ENCODE measurements around the gene IPPK.
A peak's percentile ranks its signal among the peaks of the same experiment; 100 is the strongest.
"Not testable (repeated sequence)": the region's sequence is repeated elsewhere in the genome, so short reads cannot be mapped to it uniquely, and the experiment has no call there.

The IPPK gene

GRCh38 chr9:92637886-92638620 lies 31.9 kb downstream of the IPPK start:
- no peak for DNase-seq (ENCODE audit: low read depth in 1 of 2, low spot score in 1 of 2)
- TF ChIP-seq JUND (IDR thresholded peaks at IDR 0.05; ENCODE audit: low read depth), result no peak
- in situ Hi-C loops (cut with HindIII; ENCODE audit: low pct_unique_long_range_greater_than_20kb, low sequenced_read_pairs), result no loop called here

- no peak for DNase-seq (ENCODE audit: low read depth in 1 of 2, low spot score in 1 of 2)
- in situ Hi-C loops (cut with HindIII; ENCODE audit: low pct_unique_long_range_greater_than_20kb, low sequenced_read_pairs), result no loop called here
- no peak for TF ChIP-seq JUND (IDR thresholded peaks at IDR 0.05; ENCODE audit: low read depth)
Measured at GRCh38 chr9:92637326-92637725, 32.6 kb downstream of the IPPK start.

- DNase-seq (ENCODE audit: low read depth in 1 of 2, low spot score in 1 of 2), result no peak
- no peak for TF ChIP-seq JUND (IDR thresholded peaks at IDR 0.05; ENCODE audit: low read depth)
- in situ Hi-C loops (cut with HindIII; ENCODE audit: low pct_unique_long_range_greater_than_20kb, low sequenced_read_pairs), result no loop called here
Measured at GRCh38 chr9:92636627-92637026, 33.3 kb downstream of the IPPK start.

GRCh38 chr9:92635760-92636159 lies 34.2 kb downstream of the IPPK start:
- no peak for DNase-seq (ENCODE audit: low read depth in 1 of 2, low spot score in 1 of 2)
- TF ChIP-seq JUND (IDR thresholded peaks at IDR 0.05; ENCODE audit: low read depth), result no peak
- in situ Hi-C loops (cut with HindIII; ENCODE audit: low pct_unique_long_range_greater_than_20kb, low sequenced_read_pairs), result no loop called here

GRCh38 chr9:92634712-92635605 lies 35.0 kb downstream of the IPPK start:
- no peak for TF ChIP-seq JUND (IDR thresholded peaks at IDR 0.05; ENCODE audit: low read depth)
- in situ Hi-C loops (cut with HindIII; ENCODE audit: low pct_unique_long_range_greater_than_20kb, low sequenced_read_pairs), result no loop called here
- DNase-seq (ENCODE audit: low read depth in 1 of 2, low spot score in 1 of 2), result peak; percentile 69 to 71

- TF ChIP-seq JUND (IDR thresholded peaks at IDR 0.05; ENCODE audit: low read depth), result no peak
- in situ Hi-C loops (cut with HindIII; ENCODE audit: low pct_unique_long_range_greater_than_20kb, low sequenced_read_pairs), result no loop called here
Measured at GRCh38 chr9:92633614-92634278, 36.2 kb downstream of the IPPK start.

GRCh38 chr9:92632641-92633040 lies 37.3 kb downstream of the IPPK start:
- in situ Hi-C loops (cut with HindIII; ENCODE audit: low pct_unique_long_range_greater_than_20kb, low sequenced_read_pairs), result no loop called here
- TF ChIP-seq JUND (IDR thresholded peaks at IDR 0.05; ENCODE audit: low read depth), result no peak
- no peak for DNase-seq (ENCODE audit: low read depth in 1 of 2, low spot score in 1 of 2)

More at GRCh38 chr9:92633614-92634278, 36.2 kb downstream of the IPPK start:
- DNase-seq (ENCODE audit: low read depth in 1 of 2, low spot score in 1 of 2), result no peak

GRCh38 chr9:92631452-92632343 lies 38.2 kb downstream of the IPPK start:
- TF ChIP-seq JUND (IDR thresholded peaks at IDR 0.05; ENCODE audit: low read depth), result no peak
- in situ Hi-C loops (cut with HindIII; ENCODE audit: low pct_unique_long_range_greater_than_20kb, low sequenced_read_pairs), result no loop called here
- DNase-seq (ENCODE audit: low read depth in 1 of 2, low spot score in 1 of 2), result no peak

- DNase-seq (ENCODE audit: low read depth in 1 of 2, low spot score in 1 of 2), result no peak
- in situ Hi-C loops (cut with HindIII; ENCODE audit: low pct_unique_long_range_greater_than_20kb, low sequenced_read_pairs), result no loop called here
- no peak for TF ChIP-seq JUND (IDR thresholded peaks at IDR 0.05; ENCODE audit: low read depth)
Measured at GRCh38 chr9:92627651-92628050, 42.3 kb downstream of the IPPK start.

GRCh38 chr9:92626484-92626883 lies 43.4 kb downstream of the IPPK start:
- TF ChIP-seq JUND (IDR thresholded peaks at IDR 0.05; ENCODE audit: low read depth), result no peak
- DNase-seq (ENCODE audit: low read depth in 1 of 2, low spot score in 1 of 2), result no peak
- in situ Hi-C loops (cut with HindIII; ENCODE audit: low pct_unique_long_range_greater_than_20kb, low sequenced_read_pairs), result no loop called here

- in situ Hi-C loops (cut with HindIII; ENCODE audit: low pct_unique_long_range_greater_than_20kb, low sequenced_read_pairs); DNase-seq (ENCODE audit: low read depth in 1 of 2, low spot score in 1 of 2): not testable (repeated sequence)
Measured at GRCh38 chr9:92623936-92624335, 46.0 kb downstream of the IPPK start.

GRCh38 chr9:92620845-92621244 lies 49.1 kb downstream of the IPPK start:
- no peak for TF ChIP-seq JUND (IDR thresholded peaks at IDR 0.05; ENCODE audit: low read depth)
- in situ Hi-C loops (cut with HindIII; ENCODE audit: low pct_unique_long_range_greater_than_20kb, low sequenced_read_pairs), result no loop called here
- no peak for DNase-seq (ENCODE audit: low read depth in 1 of 2, low spot score in 1 of 2)
